GM18517 (cell line): ENCODE measurements around the gene MSI2.
"Not testable (repeated sequence)": the region's sequence is repeated elsewhere in the genome, so short reads cannot be mapped to it uniquely, and the experiment has no call there.

Experiments used
- ATAC-seq: cut with Tn5 transposase; IDR thresholded peaks from one replicate; pipeline ENCODE4 v1.9.1; 2021; ENCODE audit warnings: mild to moderate bottlenecking, moderate library complexity; ENCODE audit not compliant: unreplicated experiment

The MSI2 gene

DNA sequence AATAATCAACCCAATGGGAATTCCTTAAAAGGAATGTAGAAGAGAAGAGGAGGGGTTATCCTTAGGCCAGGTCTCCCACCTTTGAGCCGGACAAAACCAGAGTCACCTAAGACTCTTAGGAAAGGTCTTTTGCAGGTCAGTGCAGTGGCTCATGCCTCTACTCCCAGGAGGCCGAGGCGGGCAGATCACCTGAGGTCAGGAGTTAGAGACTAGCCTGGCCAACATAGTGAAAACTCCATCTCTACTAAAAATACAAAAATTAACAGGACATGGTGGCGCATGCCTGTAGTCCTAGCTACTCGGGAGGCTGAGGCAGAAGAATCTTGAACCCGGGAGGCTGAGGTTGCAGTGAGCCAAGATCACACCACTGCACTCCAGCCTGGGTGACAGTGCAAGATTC, 365.5 kb downstream of the MSI2 start:
- ATAC-seq: not testable (repeated sequence)

GRCh38 chr17:57622306-57622682, 366.0 kb downstream of the MSI2 start:
- no peak for ATAC-seq

DNA sequence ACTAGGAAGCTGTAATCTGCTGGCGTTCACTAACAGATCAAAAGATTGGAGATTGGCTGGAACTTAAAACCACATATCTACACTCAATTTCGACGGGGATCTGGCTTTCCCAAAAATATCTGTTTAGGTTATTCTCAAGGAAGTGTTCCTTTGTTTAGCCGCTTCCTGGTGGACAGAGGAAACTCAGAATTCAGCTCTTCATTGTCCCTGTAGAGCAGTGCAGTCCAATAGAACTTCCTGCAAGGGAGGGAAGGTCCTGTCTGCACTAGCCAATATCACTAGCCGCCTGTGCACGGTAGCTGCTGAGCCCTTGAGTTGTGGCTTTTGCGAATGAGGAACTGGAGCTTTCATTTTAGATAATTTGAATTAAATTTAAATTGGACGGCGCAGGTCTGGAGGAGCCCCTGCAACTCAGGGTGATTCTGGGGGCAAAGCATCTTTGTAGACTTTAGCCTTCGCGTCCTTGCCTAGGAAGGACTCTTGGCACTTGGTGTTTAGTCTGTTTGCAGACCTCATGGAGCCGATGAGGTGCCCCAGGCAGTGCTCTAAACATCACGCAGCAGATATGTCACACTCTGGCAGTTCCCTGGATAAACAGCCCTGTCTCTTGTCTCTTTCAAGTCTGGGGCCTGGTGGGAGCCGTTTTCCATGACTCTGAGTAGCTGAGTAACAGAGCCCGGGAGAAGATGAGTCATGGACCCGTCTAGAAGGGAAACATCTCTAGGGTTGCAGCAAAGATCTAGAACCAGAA, 366.5 kb downstream of the MSI2 start:
- peak; percentile 67 for ATAC-seq

- ATAC-seq: no peak
Measured at GRCh38 chr17:57623620-57624019, 367.3 kb downstream of the MSI2 start.

DNA sequence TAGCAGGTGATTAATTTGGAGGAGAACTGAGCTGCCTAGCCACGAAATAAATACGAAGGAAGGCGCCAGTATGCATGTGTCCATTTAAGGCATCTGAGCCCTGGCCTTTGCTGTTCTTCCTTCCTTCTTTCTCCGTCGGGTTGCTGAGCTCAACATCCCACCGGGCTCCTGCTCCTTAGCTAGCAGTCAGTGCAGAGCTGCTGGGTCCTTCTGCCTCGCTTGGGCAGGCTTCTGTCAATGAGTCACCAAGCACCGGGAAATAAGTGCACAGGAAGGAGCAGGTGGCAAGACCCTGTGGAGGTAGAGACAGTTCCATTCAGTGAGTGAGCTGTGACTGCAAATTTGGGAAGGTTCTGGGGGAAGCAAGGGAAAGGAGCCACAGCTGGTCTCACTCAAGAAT, 368.1 kb downstream of the MSI2 start:
- ATAC-seq: no peak

GRCh38 chr17:57625511-57625910, 369.2 kb downstream of the MSI2 start:
- no peak for ATAC-seq

GRCh38 chr17:57625957-57626356, 369.6 kb downstream of the MSI2 start:
- ATAC-seq: no peak

GRCh38 chr17:57626520-57627210, 370.3 kb downstream of the MSI2 start:
- no peak for ATAC-seq

DNA sequence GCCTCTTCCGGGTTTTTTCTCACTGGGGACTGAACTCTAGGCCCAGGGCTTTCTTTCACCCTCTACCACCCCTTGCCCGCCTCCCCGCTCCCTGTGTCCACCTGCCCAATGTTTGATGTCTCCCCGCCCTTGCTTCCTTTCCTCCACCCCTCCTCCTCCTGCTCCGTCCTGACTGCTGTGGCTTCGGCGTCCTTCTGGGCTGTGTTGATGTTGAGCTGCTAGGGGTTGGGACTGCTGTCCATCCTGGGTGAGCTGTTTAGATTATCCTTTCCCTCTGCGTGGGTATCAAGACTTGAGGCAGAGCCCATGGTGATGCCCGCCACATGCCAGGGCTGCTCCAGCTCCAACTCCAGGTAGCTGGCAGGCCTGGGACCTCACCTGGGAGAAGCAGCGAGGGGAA, 371.3 kb downstream of the MSI2 start:
- no peak for ATAC-seq

GRCh38 chr17:57628421-57628820, 372.1 kb downstream of the MSI2 start:
- ATAC-seq: no peak

DNA sequence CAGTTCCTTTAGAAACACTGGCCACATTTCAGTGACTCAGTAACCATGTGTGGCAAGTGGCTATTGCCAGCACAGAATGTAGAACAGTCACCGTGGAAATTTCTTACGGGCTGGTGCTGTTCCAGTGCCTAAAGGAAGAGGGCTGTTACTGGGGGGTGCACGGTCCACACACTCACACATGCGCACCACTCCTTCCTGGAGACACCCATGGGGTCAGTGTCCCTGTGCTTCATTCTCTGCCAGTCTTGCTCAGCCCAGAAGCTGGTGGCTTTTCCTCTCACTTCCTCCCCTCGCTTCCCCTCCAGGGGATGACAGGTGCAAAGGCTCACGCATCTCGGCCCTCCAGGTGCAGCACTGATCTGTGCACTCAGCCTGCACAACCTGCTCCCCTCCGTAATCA, 373.1 kb downstream of the MSI2 start:
- ATAC-seq: peak; percentile 64

DNA sequence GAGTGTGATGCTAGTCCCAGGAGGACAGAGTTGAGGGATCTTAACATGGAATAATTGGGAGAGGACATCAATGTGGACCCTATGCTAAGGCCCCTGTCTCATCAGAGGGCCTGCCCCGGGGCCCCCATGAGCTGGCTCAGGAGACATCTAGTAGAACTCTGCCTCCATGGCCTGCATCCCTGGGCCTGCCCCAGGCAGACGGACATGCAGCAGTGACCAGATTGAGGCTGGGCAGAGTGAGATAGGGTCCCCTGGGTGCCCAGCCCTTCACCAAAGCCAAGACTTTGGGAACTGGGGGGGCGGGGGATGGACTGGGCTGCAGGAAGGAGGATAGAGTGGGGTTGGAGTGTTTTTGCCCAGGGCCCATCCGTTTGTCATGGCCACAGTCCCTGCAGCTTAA, 373.6 kb downstream of the MSI2 start:
- ATAC-seq: no peak

DNA sequence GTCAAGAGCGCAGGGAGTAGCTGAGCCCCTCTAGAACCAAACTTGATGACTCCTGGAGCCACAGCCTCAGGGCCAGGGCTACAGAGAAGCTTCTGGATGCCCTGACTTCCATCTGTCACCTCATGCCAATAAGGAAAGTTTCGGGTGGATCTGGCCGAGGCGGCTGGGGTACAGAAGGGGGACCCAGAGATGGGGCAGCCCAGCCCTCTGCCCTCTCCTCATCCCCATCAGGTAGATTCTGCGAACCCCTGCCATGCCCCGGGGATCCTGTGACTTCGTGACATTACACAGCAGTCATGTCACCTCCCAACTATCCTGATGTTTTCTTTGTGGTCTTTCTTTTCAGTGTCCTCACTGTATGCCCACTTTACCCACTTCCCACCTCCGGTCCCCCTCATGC, 374.4 kb downstream of the MSI2 start:
- ATAC-seq: no peak

- no peak for ATAC-seq
Measured at GRCh38 chr17:57631871-57632270, 375.5 kb downstream of the MSI2 start.

GRCh38 chr17:57632294-57632693, 376.0 kb downstream of the MSI2 start:
- ATAC-seq: no peak

GRCh38 chr17:57633236-57633635, 376.9 kb downstream of the MSI2 start:
- no peak for ATAC-seq

GRCh38 chr17:57634713-57635465, 378.6 kb downstream of the MSI2 start:
- no peak for ATAC-seq

DNA sequence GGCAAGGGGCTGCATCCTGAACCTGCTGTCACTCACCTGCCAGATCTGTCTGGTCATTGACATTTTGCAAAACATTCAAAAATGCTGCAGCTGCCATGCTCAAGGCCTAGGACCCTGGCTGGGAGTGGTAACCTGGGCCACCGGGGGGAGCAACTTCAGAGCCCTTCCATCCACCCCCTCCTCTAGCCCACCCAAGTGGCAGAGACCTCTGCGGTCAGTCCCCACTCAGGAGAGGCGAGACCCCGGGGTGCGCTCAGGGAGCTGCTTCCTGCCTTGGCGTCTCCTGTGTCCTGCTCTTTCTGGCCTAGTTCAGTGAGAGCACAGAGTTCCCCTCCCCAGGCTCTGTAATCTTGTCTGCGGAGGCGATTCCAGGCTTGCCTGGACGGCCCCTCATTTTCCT, 380.0 kb downstream of the MSI2 start:
- ATAC-seq: no peak

DNA sequence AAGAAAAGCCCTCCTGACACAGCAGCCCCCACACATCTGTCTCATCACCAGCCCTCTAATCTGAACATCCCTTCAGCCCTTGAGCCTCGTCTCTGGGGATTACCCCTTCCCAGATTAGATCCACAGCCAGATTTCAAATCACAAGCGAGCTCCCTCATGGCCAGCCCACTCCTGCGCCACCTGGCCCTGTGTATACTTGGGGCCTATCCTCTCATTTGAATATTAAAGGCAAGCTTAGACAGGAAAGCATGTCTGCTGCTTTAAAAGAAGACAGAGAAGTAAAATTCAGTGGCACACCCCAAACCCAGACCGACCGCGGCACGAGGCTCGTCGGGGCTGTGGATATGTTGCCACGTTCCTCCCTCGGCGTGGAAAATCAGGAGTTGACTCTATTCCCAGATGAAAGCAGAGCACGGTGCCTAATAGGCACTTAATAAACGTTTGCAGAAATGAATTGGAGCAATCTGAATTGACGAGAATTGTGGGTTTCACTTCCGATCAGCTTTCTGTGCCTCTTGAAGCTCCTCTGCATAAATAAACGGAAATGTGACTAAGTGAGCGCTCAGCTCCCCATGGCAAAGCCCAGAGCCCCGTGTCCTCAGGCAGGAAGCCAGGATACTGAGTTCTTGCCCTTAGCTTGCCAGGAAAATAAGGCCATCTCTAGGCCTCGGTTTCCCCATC, 380.8 kb downstream of the MSI2 start:
- ATAC-seq: no peak

- ATAC-seq: no peak
Measured at GRCh38 chr17:57637666-57638010, 381.3 kb downstream of the MSI2 start.

GRCh38 chr17:57638284-57638683, 382.0 kb downstream of the MSI2 start:
- no peak for ATAC-seq
